ENCODE data around the gene RALGAPA2.
A peak's percentile ranks its signal among the peaks of the same experiment; 100 is the strongest.

Gene RALGAPA2

DNA sequence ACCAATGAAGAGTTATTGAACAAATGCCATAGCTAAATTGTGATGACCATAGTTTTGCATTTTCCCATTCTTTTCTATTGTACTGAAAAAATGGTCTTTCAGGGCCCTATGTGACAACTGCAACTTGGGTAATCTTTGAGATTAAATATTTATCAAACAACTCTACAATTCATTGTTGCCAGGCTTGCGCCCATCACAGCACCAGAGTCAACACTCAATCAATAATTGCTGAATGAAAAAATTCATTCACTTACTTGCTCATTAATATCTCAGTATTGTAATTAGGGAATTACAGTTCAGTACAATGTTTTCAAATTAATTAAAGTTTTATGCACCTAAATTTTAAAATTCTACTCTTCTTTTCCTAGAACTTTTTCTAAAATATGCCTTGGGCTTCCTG, 7.7 kb upstream of the RALGAPA2 start:
- no peak for DNase-seq

DNA sequence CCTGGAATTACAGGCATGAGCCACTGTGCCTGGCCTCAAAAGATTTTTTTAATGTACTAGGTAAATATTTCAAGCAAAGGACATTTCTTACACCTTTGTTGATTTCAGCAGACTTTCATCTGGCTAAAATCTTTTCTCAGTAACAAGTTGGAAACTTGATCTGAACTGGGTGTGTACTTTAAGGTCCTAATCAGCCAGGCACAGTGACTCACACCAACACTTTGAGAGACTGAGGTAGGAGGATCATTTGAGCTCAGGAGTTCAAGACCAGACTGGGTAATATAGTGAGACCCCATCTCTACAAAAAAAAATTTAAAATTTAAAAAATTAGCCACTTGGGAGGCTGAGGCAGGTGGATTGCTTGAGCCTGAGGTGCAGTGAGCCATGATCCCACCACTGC, 7.0 kb upstream of the RALGAPA2 start:
- DNase-seq = no peak

DNA sequence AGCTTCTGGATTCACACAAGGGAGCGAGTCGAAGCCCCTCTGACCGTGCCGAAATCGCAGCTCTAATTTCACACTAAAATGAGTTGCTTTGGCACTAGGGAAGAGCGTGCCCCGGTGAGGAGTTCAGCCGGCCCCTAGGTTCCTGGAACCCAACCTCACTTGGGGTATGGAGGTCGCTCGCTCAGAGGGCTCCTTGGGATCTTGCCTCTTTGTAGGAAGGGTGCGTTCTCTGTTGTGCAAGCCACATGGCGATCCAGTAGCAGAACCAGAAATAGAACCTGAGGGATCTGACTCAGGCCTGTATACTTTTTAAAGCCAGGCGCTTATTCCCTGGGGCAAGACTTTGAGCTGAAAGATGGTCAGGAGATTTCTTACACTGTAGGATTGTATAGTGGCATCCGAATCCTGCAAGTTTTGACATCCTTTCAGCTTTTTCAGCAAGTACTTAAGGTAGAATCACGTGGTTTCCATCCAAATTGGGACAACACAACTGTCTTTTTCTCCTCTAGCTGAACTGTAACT, 861 bp upstream of the RALGAPA2 start:
- DNase-seq = no peak

DNA sequence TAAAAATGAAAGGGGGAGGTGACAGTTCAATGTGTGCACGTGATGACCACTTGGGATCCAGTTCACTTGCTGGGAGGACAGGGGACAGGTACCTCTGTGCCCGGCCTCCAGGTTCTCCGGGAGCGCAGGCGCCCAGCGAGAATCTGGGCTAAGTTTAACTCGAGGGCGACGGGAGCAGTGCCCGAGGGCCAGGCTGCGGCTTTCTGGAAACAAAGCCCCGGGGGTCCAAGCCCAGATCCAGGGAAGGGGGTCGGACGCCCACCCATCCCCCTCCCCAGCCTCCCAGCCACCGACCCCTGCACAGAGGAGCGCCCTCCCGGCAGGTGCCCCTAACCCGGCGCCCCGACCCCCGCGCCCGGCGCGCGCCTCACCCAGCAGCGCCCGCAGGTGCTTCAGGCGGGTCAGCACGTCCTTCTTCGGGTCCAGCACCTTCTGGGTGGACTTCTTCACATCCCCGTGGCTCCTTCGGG, 405 bp downstream of the RALGAPA2 start:
- peak; percentile 30 for DNase-seq

DNA sequence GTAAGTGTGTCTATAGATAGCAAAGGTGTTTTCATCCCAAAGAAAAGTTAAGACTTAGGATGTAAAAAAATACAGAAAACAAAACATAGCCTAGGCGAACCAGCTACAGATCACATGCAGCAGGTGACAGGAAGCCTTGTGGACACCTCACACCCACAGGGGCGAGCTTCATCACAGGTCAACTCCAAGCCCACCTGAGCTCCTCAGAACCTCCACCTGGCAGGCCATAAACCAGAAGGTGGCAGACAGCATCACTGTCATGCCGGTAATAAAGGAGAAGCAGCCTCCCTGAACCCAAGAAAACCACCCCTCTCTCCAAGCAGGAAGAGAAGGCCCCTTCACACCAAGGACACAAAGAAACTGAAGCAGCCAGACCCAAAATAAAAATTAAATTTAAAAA, 1.0 kb downstream of the RALGAPA2 start:
- DNase-seq = peak; percentile 13

DNA sequence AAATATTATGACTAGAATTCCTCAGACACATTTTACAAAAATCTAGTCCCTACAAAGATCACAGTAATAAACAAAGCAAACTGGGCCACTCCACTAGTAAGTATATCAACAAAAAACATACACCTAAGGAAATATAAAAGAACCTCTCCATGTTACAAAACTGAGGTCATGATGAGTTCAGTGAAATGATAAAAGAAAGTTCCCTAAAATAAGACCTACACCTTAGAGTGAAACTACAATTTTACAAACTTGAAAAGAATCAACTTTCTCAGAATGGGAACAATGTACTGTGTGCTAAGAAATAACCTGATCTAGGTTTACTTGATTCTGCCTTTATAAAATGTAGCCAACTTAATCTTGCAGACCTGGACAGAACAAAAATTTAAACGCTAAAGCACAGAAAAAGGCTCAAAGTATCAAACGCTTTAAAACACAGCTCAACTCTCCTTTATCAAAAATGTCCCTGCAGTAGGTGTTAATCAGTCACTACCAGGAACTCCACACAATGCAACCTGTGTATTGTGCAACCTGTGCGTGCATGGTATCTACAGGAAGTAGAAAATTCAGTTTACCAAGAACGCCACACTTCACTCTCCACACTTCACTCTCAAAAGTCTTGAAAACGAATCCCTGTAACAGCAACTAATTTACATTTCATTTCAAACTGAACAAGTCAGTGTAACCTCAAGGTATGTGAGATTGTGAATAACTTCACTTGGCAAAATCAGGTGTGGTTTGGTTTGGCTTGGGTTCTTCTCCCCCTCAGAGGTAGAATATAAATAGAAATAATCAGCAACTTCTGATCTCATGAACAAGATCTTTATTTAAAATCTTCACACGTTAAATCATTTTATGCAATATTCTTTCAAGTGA, 1.8 kb downstream of the RALGAPA2 start:
- no peak for DNase-seq

DNA sequence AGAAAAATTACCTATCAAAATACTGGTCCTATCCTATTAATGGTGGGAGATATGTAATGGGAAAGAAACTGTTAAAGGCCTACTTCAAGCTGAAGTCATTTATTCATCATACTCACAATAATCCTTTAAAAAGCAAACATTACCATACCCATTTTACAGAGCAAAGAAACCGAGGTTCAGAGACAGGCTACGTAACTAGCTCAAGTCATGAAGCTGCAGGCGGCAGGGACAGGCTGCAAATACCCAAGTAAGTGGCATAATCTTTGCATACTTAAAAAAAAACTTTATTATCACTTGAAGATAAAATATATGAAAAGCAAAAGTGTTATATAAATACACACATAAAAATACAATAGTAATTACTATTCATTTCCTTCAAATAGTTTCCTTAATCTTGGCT, 2.6 kb downstream of the RALGAPA2 start:
- DNase-seq = no peak

DNA sequence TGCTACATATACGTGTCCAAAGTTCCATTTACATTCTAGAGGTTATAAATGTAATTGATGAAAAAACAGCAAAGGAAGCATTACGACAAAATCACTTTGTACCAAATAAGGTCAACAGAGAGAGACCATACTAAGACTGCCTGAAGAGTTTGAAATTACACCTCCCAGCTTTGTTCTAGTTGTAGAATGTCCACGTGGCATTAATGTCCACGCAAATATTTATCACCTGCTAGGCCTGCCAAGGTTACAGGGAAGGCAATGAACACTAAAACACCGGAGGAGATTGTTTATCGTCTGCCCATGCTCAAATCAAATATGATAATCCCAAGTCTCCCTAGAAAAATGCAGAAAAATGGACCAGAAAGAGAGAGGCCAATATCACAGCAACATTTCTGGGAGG, 6.2 kb downstream of the RALGAPA2 start:
- DNase-seq = peak; percentile 2

DNA sequence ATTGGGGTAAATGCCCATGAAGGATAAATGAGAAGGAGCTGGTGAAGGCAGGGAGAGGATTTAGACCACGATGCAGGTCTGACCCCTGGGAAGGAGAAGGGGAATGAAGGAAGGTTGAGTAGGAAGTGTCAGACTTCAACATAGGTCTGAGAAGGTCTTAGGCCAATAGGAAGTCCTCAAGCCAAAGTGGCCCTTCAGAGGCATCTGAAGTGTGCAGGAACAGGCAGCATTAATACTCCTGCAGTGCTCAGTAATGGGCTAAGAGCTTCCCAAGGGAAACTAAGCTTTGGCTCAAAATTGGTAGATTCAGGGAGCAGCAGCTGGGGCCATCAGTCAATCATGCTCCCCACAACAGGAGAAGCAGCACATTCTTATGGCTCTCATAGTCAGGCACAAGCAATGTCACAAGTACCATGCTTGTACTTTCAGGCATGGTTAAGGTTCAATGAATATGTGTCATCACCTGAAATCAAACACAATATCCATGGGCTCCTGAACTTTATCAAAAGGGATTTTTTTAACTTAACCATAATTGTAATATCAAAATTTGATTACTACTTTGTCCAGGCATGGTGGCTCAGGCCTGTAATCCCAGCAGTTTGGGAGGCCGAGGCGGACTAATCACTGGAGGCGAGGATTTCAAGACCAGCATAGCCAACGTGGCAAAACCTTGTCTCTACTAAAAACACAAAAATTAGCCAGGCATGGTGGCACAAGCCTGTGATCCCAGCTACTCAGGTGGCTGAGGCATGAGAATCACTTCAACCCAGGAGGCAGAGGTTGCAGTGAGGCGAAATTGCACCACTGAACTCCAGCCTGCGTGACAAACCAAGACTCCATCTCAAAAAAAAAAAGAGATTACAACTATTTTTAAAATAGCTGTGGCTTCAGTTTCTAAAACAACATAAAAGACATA, 9.9 kb downstream of the RALGAPA2 start:
- no peak for DNase-seq

DNA sequence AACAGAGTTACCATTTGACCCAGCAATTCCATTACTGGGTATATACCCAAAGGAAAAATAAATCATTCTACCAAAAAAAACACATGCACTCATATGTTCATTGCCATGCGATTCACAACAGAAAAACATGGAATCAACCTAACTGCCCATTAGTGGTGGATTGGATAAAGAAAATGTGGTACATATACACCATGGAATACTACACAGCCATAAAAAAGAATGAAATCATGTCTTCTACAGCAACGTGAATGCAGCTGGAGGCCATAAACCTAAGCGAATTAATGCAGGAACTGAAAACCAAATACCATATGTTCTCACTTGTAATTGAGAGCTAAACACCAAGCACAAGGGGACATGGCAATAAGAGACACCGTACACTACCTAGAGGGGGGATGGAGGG, 12.5 kb downstream of the RALGAPA2 start:
- DNase-seq = no peak

DNA sequence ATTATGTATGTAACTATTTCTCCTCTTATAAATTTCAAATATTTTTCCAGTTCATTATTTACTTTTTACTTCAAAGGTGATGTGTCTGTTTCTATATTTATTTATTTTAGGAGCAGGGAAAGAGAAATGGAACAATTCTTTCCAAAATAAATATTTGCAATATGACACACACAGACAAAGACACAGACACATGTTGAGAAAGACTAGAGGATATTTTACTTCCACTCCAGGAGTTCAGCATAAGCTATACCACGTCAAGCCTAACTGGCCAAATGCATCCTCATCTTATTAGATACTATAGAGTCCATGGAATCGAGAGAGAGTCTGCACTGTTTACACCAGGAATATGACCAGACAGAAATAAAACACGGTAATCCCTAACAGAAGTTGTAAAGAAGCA, 13.3 kb downstream of the RALGAPA2 start:
- peak; percentile 18 for DNase-seq

DNA sequence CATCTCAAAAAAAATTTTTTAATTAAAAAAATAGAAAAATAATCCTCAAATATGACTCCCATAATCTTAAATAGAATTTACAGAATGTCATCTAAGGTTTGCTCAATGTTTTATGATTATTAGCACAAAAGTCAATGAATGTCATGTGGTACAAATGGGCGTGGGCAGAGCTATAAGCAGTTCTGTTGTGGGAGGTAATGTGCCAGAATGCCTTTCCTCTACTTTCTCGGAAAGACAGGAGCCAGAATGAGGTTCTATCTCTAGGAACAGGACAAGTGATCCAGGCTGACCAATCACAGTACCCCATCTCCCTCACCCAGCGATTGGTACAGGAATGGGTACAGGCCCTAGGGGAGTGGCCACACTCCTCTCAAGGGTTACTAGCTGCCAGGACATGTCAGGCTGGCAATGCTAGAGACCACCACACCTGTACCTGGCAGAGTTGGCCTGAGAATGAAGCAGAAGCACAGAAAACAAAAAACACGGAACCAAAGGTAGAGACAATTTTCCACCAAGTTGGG, 15.1 kb downstream of the RALGAPA2 start:
- DNase-seq = no peak

DNA sequence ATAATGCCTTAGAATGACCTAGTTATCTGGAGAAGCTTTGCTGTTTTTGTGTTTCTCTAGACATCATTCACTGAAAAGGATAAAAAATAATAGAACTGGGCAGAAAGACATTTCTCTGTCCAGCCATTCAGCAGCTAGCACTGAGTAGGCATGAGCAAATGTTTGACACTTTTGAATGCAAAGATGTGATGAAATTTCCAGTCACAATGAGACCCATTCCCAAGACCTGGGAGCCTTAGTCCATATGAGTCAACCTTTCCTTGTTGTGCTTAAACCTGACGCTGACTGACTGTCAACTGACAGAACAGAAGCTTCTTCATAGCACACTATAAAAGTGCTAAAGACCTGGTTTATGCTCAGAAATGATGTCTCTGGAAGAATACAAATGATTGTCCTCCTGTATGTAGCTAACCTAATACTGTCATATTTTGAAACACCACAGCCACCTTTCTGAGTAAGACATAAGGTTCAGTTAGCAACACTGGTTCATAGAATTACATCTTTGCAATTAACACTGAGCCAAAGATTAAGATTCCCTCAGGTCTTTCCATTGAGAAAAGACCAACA, 17.1 kb downstream of the RALGAPA2 start:
- DNase-seq = no peak

DNA sequence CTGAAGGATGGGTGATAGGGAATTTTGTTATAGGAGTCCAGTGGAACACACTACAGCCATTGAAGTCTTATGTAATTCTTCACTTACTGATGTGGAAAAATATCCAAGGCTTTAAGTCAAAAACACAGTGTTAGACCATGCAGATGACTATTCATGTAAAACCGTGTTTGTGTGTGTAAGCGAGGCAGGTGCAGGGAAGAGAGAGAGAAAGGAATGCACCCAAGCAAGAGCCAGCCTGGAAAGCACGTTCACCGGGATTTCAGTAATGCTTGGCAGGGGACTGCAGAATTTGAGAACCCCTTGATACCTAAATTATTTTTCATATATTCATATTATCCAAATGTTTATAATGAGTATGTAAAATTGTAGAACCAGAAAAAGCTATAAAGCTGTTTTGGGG, 17.9 kb downstream of the RALGAPA2 start:
- DNase-seq = no peak

DNA sequence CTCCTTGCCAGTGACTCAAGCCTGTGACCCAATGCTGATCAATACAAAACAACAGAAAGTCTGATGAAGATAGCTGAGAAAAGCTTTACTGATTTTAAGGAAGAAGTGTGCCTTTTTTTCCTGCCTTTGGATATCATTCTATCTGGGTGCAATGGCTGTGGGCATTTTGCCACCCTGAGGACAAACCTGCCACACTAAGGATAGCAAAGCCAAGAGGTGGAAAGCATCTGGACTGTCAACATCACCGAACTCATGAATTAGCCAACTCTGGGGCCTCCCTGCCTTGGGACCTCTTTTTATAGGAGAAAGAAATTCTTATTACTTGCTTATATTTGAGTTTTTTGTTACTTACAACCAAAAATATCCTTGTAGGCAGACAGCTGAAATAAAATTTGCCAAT, 19.9 kb downstream of the RALGAPA2 start:
- no peak for DNase-seq

DNA sequence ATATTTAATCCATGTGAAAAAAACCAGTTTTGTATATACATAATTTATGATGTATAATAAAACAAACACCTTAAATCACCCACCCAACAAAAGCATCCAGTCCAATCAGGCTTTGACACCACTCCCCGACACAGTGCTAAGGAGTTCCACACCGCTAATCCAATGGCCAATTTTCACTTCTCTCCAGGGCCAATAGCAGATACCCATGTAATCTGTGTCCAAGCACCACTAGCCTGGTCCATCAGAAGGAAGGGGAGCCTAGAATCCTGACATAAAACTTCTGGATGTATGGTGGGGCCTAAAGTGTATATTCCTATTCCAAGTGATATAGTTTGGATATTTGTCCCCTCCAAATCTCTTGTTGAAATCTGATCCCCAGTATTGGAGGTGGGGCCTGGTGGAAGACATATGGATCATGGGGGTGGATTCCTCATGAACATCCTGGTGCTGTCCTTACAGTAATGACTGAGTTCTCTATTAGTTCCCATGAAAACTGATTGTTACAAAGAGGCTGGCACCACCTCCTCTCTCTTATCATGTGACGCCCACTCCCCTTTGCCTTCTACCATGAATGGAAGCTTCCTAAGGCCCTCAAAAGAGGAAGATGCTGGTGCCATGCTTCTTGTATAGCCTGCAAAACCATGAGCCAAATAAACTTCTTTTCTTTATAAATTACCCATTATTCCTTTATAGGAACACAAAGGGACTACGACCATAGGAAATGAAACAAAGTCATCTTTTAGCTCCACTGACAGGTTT, 20.8 kb downstream of the RALGAPA2 start:
- DNase-seq = no peak

DNA sequence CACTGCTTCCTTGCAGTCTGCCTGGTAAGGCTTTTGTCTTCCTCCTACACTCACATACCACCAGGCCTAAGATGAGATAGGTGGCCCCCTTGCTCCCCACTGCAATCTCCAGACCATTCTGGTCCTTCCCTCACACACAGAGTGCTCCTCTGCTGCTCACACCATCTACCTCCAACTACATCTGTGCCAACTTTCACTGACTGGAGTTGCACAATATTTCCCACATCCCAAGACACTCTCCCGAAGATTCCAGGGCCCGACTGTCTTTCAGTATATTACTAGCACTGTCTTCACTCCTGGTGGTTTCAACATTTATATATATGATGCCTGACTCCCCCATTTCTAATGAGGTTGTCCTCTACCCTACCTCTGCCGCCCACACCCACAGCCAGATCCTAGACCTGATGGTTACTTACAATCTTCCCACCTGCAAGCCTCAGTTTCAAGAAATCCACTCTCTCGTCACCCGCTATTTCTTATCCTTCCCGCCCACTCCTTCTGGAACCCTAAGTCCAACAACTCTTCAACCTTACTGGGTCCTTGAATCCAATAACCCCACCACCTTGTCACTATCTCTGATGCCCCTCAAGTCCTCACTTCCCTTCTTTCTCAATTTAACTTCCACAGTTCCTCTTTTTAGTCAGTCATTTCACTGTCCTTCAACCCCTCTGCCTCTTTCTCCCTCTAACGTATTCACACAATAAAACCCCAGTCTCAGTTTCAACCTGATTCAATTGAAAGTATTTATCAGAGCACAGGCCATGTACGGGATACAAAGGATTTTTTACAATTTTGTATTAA, 21.6 kb downstream of the RALGAPA2 start:
- no peak for DNase-seq

DNA sequence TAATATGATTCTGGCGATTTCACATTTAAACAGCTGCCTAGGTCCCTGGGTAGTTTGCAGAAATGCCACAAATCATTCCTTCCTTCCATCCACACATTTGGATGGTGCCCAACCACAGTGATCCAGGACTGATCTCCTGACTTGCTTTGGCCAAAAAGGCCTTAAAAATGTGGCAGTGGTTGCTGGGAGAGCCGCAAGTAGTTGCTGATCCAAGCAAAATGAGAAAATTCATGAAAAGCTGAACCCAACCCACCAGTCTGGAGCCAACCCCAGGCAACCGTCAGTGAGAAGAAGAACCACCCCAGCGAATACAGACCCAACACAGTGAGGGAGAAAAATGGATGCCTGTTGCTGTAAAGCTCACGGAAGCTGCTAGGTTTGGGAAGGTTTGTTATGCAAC, 25.1 kb downstream of the RALGAPA2 start:
- no peak for DNase-seq

DNA sequence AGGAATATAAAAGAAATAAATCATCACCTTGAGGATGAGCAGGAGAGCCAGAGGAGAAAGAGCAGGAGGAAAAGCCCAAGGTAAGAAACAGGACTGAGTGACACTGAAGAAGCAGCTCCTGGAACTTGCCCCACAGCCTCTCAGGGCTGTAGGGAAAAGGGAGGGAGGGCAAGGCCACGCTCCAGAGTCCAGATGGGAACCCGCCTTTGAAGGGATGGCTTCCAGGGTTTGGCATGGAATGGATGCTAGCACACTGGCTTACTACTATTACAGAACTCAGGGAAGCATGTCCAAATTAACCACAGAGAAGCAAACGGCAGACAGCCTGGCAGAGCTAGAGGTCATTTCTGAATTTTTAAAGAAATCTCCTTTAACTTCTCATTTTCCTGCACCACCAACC, 26.8 kb downstream of the RALGAPA2 start:
- no peak for DNase-seq

DNA sequence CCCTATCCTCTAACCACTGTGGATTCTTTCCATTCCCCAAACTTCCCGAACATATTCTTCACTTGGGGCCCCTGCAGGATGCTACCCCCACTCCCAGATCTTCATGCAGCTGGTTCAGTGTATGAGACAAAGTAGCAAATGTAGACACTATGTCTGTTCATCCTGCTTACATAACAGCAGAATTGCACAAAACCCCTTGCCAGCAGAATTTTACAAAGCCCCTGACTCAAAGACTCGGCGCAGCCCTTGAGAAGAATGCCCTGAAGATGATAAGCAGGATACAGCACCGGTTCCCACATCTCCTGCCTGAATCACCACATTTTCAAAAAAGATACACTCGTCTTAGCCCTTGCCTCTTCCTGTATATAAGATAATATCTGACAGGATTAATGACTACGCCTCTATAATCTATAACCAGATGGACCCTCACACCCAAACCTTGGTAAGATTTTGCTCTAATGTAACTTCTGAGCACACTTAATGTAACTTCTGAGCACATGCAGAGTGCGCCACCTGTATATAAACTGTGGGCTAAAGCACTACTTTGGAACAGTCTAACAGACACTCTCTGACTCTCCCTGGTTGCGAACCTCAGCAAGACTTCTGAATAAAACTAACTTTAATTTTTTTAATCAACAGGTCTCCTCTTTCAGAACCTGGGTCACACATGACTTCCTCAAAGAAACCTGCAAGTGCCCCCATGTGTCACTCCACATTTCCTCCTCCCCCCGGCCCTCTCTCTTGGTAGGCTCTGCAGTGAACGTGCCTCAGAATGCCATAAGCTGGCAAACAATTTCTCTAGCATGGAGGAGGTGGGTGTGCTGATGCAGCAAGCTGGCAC, 28.7 kb downstream of the RALGAPA2 start:
- DNase-seq = no peak

Data from COR-L47 (cell line).